ENCODE measurements around the gene B4GAT1. TPM values are rescaled to one million over a fixed set of nuclear protein-coding genes. Genes with fewer than 3 reads are reported as not detected.
A peak's percentile ranks its signal among the peaks of the same experiment; 100 is the strongest.

Gene B4GAT1
- polyA plus RNA-seq, 1 experiment: 15.9 TPM

Small RNA genes lying within 50 kb of the gene (small RNA-seq; reads per million reads assigned to genes)
- not detected for gene RF00017 (ENCODE audit: insufficient read length, low read depth)
- 13.7 reads per million, percentile 75 among the genes with 10 or more reads in this experiment for gene RNU1-84P (ENCODE audit: insufficient read length, low read depth)

Other genes with a start within 250 kb of the B4GAT1 start
- gene KLC2, start 89.9 kb downstream of the B4GAT1 start, polyA plus RNA-seq (2011; rRNA removed): 6.4 and 8.5 TPM in 2 replicates
- 127 and 183 TPM in 2 replicates for gene RAB1B, start 79.0 kb downstream of the B4GAT1 start, polyA plus RNA-seq (2011; rRNA removed)
- gene CNIH2, start 69.5 kb downstream of the B4GAT1 start, polyA plus RNA-seq (2011; rRNA removed): 2.0 and 2.8 TPM in 2 replicates
- 126 and 140 TPM in 2 replicates for gene YIF1A, start 58.5 kb downstream of the B4GAT1 start, polyA plus RNA-seq (2011; rRNA removed)
- gene TMEM151A, start 55.7 kb downstream of the B4GAT1 start, polyA plus RNA-seq (2011; rRNA removed): not detected in 2 replicates
- 105 and 128 TPM in 2 replicates for gene CD248, start 30.6 kb downstream of the B4GAT1 start, polyA plus RNA-seq (2011; rRNA removed)
- 6.7 and 9.0 TPM in 2 replicates for gene RIN1, start 11.2 kb downstream of the B4GAT1 start, polyA plus RNA-seq (2011; rRNA removed)
- 35.2 and 39.3 TPM in 2 replicates for gene BRMS1, start 2.5 kb downstream of the B4GAT1 start, polyA plus RNA-seq (2011; rRNA removed)
- 0.16 and 0.46 TPM in 2 replicates for gene SLC29A2, start 24.1 kb upstream of the B4GAT1 start, polyA plus RNA-seq (2011; rRNA removed)
- gene NPAS4, start 73.4 kb upstream of the B4GAT1 start, polyA plus RNA-seq (2011; rRNA removed): 0.12 and 0.14 TPM in 2 replicates
- gene MRPL11, start 91.2 kb upstream of the B4GAT1 start, polyA plus RNA-seq (2011; rRNA removed): 43.1 and 55.1 TPM in 2 replicates
- 4.6 and 5.6 TPM in 2 replicates for gene PELI3, start 119.3 kb upstream of the B4GAT1 start, polyA plus RNA-seq (2011; rRNA removed)
- gene DPP3, start 132.8 kb upstream of the B4GAT1 start, polyA plus RNA-seq (2011; rRNA removed): 54.6 and 60.2 TPM in 2 replicates
- gene BBS1, start 163.0 kb upstream of the B4GAT1 start, polyA plus RNA-seq (2011; rRNA removed): 17.7 and 21.1 TPM in 2 replicates
- gene ZDHHC24, start 198.4 kb upstream of the B4GAT1 start, polyA plus RNA-seq (2011; rRNA removed): 6.2 and 6.8 TPM in 2 replicates
- 0.11 TPM in 2 replicates for gene ACTN3, start 199.3 kb upstream of the B4GAT1 start, polyA plus RNA-seq (2011; rRNA removed)
- 24.3 and 28.1 TPM in 2 replicates for gene CTSF, start 221.0 kb upstream of the B4GAT1 start, polyA plus RNA-seq (2011; rRNA removed)
- 0.11 and 0.19 TPM in 2 replicates for gene CCDC87, start 245.4 kb upstream of the B4GAT1 start, polyA plus RNA-seq (2011; rRNA removed)
- gene CCS, start 245.6 kb upstream of the B4GAT1 start, polyA plus RNA-seq (2011; rRNA removed): 26.7 and 30.3 TPM in 2 replicates